OCI-LY3 (cell line): ENCODE measurements around the gene TFDP1.

Source experiments
- EZH2phosphoT487 ChIP-seq: fragments of 200-600 bp; shearing (Covaris generic); IDR thresholded peaks from 2 replicates; pipeline ENCODE4 v1.6.1; 2018; ENCODE audit warnings: antibody characterized with exemption, mixed run types, low read depth
- TF ChIP-seq, protein P1 (sequence below): fragments of 200-600, 300-600 bp; sonication (generic); IDR thresholded peaks from 2 replicates; pipeline ENCODE4 v1.5.1; 2014; ENCODE audit warnings: antibody characterized with exemption, low read length, low read depth

GRCh38 chr13:113628291-113629270 is 44.0 kb downstream of the TFDP1 start:
- TF ChIP-seq, protein P1, sequence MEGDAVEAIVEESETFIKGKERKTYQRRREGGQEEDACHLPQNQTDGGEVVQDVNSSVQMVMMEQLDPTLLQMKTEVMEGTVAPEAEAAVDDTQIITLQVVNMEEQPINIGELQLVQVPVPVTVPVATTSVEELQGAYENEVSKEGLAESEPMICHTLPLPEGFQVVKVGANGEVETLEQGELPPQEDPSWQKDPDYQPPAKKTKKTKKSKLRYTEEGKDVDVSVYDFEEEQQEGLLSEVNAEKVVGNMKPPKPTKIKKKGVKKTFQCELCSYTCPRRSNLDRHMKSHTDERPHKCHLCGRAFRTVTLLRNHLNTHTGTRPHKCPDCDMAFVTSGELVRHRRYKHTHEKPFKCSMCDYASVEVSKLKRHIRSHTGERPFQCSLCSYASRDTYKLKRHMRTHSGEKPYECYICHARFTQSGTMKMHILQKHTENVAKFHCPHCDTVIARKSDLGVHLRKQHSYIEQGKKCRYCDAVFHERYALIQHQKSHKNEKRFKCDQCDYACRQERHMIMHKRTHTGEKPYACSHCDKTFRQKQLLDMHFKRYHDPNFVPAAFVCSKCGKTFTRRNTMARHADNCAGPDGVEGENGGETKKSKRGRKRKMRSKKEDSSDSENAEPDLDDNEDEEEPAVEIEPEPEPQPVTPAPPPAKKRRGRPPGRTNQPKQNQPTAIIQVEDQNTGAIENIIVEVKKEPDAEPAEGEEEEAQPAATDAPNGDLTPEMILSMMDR = no peak
- TF ChIP-seq EZH2phosphoT487 = no peak
